Sciatic nerve (tissue), 2 donors: Measurements from ENCODE around the gene EHBP1. TPM values are rescaled to one million over a fixed set of nuclear protein-coding genes. Genes with fewer than 3 reads are reported as not detected.

Experiments used
- ATAC-seq: fragments of 200-7000 bp; cut with Tn5 transposase; one replicate; pipeline ENCODE4 v1.9.1; 2020; ENCODE audit warnings: mild to moderate bottlenecking, moderate library complexity
- DNase-seq: peaks from one replicate; pipeline ENCODE4 v3.0.0-alpha.2; 2020; ENCODE audit warnings: low spot score
- intact Hi-C: fragments of 100-400 bp; cut with DNase I; formaldehyde crosslinking; loops from one replicate; pipeline ENCODE4 v1.14.2; 2022
- total RNA-seq: library from RNA; stranded (reverse); fragmentation: NEBNext Ultra II Directional; extraction: Animal tissue kit (Norgen Biotek cat#: 25700); gene quantifications from one replicate; pipeline ENCODE4 v1.2.1, GENCODE V29; 2021
- donor health status: DM: no; HTN: no; CAD: no.
- donor health status: DM: no; HTN: no; CAD: no.

EHBP1 gene
- total RNA-seq, 1 donor from 2014 or later = 310 TPM

- intact Hi-C loops = no loop called here
- no peak for ATAC-seq
Measured at GRCh38 chr2:62913311-62913710, 207.8 kb downstream of the EHBP1 start.

DNA sequence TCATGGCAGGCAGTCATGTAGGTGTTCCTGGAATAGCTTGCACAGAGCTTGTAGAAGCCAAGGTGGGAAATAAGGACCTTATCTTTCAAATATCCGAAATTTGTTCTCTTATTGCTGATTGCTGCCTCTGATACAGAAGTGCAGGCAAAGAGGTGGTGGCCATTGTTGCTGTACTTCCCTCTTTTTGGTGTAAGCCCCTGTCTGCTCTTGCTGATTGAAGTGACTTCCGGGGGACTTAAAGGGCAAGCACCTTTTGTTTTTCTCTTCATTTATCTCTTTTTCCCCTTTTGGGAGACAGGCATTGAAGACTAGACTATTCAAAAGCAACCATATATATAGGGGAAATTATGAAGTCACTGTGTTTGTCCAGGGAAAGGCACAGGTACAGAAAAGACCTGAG lies 213.5 kb downstream of the EHBP1 start:
- no peak for ATAC-seq
- DNase-seq = no peak
- intact Hi-C loops = no loop called here

More at GRCh38 chr2:62913311-62913710, 207.8 kb downstream of the EHBP1 start:
- DNase-seq = no peak

DNA sequence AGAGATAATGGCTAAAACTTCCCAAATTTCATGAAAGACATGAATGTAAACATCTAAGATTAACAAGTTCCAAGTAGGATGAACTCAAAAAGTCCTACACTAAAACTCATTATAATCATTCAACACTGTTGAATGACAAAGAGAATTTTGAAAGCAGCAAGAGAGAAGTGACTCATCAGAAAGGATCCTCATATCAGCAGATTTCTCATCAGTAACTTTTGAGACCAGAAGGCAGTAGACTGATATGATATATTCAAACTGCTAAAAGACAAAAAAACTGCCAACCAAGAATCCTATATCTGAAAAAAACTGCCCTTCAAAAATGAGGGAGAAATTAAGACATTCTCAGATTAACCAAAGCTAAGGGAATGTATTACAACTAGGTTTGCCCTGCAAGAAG lies 214.6 kb downstream of the EHBP1 start:
- ATAC-seq (no peak), DNase-seq (no peak)
- intact Hi-C loops = no loop called here

- intact Hi-C loops = no loop called here
- ATAC-seq (no peak), DNase-seq (no peak)
Measured at GRCh38 chr2:62923242-62923641, 217.7 kb downstream of the EHBP1 start.

GRCh38 chr2:62923881-62924280 lies 218.4 kb downstream of the EHBP1 start:
- intact Hi-C loops = no loop called here
- DNase-seq = no peak
- no peak for ATAC-seq

GRCh38 chr2:62928015-62928414 lies 222.5 kb downstream of the EHBP1 start:
- ATAC-seq = no peak
- no peak for DNase-seq
- intact Hi-C loops = no loop called here

DNA sequence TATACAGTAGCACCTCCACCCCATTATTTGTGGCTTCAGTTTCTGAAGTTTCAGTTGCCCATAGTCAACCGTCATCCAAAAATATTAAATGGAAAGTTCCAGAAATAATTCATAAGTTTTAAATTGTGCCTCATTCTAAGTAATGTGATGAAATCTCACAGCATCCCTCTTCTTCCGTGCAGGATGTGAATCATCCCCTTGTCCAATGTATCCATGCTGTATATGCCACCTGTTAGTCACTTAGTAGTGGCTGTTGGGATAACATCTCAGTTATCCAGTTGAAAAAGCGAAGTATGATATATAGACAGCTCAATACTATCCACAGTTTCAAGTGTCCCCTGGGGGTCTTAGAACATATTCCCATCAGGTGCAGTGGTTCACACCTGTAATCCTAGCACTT lies 226.0 kb downstream of the EHBP1 start:
- ATAC-seq = no peak
- DNase-seq = no peak
- intact Hi-C loops = no loop called here

GRCh38 chr2:62933398-62933917 lies 227.9 kb downstream of the EHBP1 start:
- no peak for DNase-seq
- intact Hi-C loops = no loop called here

GRCh38 chr2:62934517-62934916 lies 229.0 kb downstream of the EHBP1 start:
- intact Hi-C loops = no loop called here
- DNase-seq = no peak
- no peak for ATAC-seq

More at GRCh38 chr2:62933398-62933917, 227.9 kb downstream of the EHBP1 start:
- no peak for ATAC-seq

- ATAC-seq = no peak
- intact Hi-C loops = no loop called here
- no peak for DNase-seq
Measured at GRCh38 chr2:62938126-62938525, 232.6 kb downstream of the EHBP1 start.

GRCh38 chr2:62939735-62940491 lies 234.4 kb downstream of the EHBP1 start:
- DNase-seq (no peak), ATAC-seq (no peak)
- intact Hi-C loops = no loop called here

DNA sequence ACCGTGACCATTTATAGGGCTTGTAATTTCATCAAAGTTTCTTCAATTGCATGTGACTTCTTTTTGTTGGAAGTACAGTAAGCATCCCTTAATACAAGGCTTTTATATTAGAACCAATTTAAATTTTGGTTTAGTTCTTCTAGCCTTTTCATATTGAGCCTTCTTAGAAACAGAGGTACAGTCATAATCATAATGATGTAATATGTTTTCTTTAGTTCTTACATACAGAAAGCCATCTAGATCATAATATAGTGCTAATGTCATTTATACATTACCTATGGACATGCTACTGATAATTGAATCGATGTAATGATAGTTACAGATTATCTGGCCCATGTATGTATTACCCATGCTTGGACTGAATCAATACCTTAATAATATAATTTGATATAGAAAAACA lies 235.2 kb downstream of the EHBP1 start:
- DNase-seq (no peak), ATAC-seq (no peak)
- intact Hi-C loops = no loop called here

DNA sequence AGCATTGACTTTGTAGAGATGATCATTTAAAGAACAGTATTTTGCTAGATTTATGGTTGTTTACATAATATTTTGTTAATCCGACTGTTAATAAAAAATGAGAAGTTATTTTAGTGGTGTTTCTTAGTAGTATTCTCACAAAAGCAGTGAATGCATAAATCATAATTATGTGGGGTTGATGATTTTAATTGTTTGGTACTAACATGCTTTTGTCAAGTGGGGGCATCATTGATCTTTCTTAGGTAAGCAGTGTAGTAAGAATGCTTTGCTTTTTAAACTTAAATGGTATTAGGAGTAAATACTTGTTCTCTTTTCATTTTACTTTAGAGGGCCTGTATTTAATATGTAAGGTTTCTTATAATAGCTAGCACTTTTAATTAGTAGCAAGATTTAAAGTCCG lies 235.9 kb downstream of the EHBP1 start:
- ATAC-seq = no peak
- intact Hi-C loops = no loop called here
- no peak for DNase-seq

GRCh38 chr2:62944362-62944761 lies 238.8 kb downstream of the EHBP1 start:
- ATAC-seq (no peak), DNase-seq (no peak)
- intact Hi-C loops = no loop called here

DNA sequence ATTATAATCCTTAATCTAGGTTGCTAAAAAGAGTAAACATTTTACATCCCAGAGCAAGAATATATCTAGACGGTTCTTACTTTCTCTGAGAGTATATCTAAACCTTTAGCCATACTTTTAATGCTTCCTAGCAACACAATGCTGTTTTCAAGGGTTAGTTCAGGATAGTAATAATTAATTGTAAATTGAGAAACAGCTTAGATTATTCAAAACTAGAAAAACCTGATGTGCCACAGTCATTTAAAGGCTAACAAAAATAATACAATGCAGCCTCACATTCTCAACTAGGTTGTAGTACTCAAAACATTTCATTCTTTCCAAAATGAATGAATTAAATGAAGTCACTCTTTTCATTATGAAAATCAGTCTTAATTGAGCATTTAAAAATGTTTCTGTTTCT lies 241.9 kb downstream of the EHBP1 start:
- intact Hi-C loops = no loop called here
- ATAC-seq (no peak), DNase-seq (no peak)

GRCh38 chr2:62956651-62957050 lies 251.1 kb downstream of the EHBP1 start:
- ATAC-seq (no peak), DNase-seq (no peak)
- intact Hi-C loops = no loop called here

DNA sequence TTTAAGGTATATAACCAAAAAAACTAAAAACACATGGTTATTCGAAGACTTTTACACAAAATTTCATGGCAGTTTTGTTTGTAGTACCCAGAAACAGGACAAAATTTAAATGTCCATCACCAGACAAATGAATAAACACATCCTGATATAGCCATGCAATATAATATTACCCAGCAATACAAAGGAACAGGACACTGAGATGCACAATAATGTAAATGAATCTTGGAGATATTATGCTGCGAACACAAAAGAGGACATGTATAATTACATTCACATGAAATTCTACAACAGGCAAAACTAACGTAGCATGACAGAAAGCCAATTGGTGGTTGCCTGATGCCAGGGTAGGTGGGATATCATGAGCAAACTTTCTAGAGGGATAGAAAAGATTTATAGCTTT lies 252.7 kb downstream of the EHBP1 start:
- ATAC-seq (no peak), DNase-seq (no peak)
- intact Hi-C loops = no loop called here

DNA sequence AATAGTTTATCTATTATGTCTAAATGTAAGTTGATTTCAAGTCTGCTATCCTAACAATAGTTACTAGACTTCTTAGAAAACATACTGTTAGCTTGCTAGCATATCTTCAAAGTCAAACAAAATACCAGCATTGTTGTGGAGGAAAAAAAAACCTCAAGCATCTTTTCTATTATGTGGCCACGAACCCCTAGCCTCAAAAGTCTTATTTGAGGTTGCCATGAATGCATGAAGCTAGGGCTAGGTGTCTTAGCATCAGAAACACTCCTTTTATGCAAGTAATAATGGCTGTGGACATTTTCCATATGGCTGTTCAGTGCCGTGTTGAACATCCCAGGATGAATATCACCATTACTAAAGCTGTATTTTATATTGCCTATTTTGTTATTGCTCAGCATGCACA lies 258.5 kb downstream of the EHBP1 start:
- DNase-seq (no peak), ATAC-seq (no peak)
- intact Hi-C loops = no loop called here

DNA sequence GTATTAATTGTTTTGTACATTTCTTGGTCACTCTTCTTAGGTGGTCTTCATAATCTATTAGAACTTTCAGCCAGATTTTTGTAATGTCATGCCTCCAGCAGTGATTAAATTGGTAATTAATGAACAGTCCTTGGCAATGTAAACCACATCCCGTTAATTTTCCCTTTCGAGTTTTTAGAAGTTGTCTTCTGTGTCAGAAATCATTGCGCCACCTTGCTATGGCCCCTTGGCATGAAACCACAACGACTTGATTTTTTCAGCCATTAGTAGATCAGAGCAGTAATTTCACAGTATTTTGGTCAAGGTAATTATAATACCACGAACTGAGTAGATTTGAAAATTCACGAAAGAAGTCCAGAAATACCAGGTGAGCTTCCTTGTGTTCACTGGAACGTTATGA lies 259.2 kb downstream of the EHBP1 start:
- intact Hi-C loops = no loop called here
- DNase-seq = no peak
- ATAC-seq = no peak

DNA sequence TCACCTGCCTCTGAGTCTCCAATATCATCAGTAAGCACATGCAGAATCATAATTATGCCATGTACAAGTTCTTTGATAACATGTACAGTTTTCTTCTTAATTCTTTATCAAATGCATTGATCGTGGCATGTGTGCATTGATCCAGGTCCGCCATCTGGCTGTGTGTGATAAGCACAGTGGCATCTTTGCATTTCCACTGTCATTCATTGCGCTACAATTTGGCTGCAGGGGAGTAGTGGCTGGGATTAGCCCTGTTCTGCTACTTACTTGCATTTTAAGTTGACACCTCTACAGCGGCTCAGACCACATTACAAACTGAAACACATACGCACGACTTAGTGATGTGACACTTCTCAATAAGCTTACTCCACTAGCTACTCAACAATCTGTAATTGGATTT lies 261.5 kb downstream of the EHBP1 start:
- ATAC-seq = no peak
- intact Hi-C loops = no loop called here
- no peak for DNase-seq

GRCh38 chr2:62968168-62968567 lies 262.7 kb downstream of the EHBP1 start:
- DNase-seq (no peak), ATAC-seq (no peak)
- intact Hi-C loops = no loop called here
